Urinary bladder (tissue), 4 donors: ENCODE measurements around the gene DNAH8. TPM values are rescaled to one million over a fixed set of nuclear protein-coding genes. Genes with fewer than 3 reads are reported as not detected.

Experiments
- DNase-seq: peaks from one replicate; pipeline ENCODE4 v3.0.0-alpha.2; 2015; ENCODE audit errors: extremely low spot score
- H3K27ac ChIP-seq: one replicate; pipeline ENCODE4 v1.5.1; 2013; ENCODE audit warnings: low read depth, mild to moderate bottlenecking, moderate library complexity
- H3K36me3 ChIP-seq: one replicate; pipeline ENCODE4 v1.6.1; 2013; ENCODE audit warnings: mild to moderate bottlenecking, moderate library complexity; ENCODE audit not compliant: insufficient read depth
- H3K4me1 ChIP-seq: one replicate; pipeline ENCODE4 v1.6.1; 2013; ENCODE audit warnings: mild to moderate bottlenecking, moderate library complexity; ENCODE audit not compliant: insufficient read depth
- H3K4me3 ChIP-seq: one replicate; pipeline ENCODE4 v1.5.1; 2013; ENCODE audit warnings: low read depth, low read length
- WGBS: extraction: QIAGEN DNeasy Blood & Tissue Kit; methylation state at CpG from one replicate; pipeline ENCODE4 v1.1.7; 2013; 5-methylcytosine and 5-hydroxymethylcytosine counted together
- polyA plus RNA-seq: library from polyadenylated mRNA; stranded (reverse); fragments of 200-250 nt; gene quantifications from one replicate; pipeline ENCODE4 v1.2.3, GENCODE V29; 2013
- total RNA-seq: library from RNA; depleted of rRNA; stranded (reverse); fragments of >200 nt; gene quantifications from one replicate; pipeline ENCODE4 v1.2.3, GENCODE V29; 2014
- donor health status: healthy with polysubstance abuse.
- donor health status: healthy.

Gene DNAH8
- total and polyA plus RNA-seq, 2 donors: 0.01 to 1.5 TPM

GRCh38 chr6:38942442-38942841 lies 227.3 kb downstream of the DNAH8 start:
- no peak overlapping the region for H3K4me3 ChIP-seq
- H3K27ac ChIP-seq: no peak overlapping the region
- DNase-seq: no peak
- H3K36me3 ChIP-seq: no peaks in the 10 kb centered on the region
- WGBS: 86% methylated on average over 4 of the region's 4 CpGs
- H3K4me1 ChIP-seq: no peaks in the 10 kb centered on the region

- Histone ChIP-seq H3K36me3 (no peaks in the 10 kb centered on the region), H3K4me1 (no peaks in the 10 kb centered on the region), H3K27ac (no peak overlapping the region), H3K4me3 (no peak overlapping the region)
- WGBS: 65% methylated on average over 1 of the region's 1 CpG
- DNase-seq: no peak
Observed at GRCh38 chr6:38942965-38943364, 227.9 kb downstream of the DNAH8 start.

GRCh38 chr6:38943964-38944363 lies 228.9 kb downstream of the DNAH8 start:
- WGBS: 74% methylated on average over 4 of the region's 4 CpGs
- DNase-seq: no peak
- H3K27ac ChIP-seq: no peak overlapping the region
- H3K4me3 ChIP-seq: no peak overlapping the region
- no peaks in the 10 kb centered on the region for H3K4me1 ChIP-seq
- H3K36me3 ChIP-seq: no peaks in the 10 kb centered on the region

GRCh38 chr6:38944655-38945279 lies 229.7 kb downstream of the DNAH8 start:
- Histone ChIP-seq H3K27ac (no peak overlapping the region), H3K4me1 (no peaks in the 10 kb centered on the region), H3K4me3 (no peak overlapping the region), H3K36me3 (no peaks in the 10 kb centered on the region)
- 87% methylated on average over 1 of the region's 1 CpG for WGBS
- no peak for DNase-seq

GRCh38 chr6:38955861-38956260 lies 240.8 kb downstream of the DNAH8 start:
- Histone ChIP-seq H3K4me1 (no peaks in the 10 kb centered on the region), H3K27ac (no peak overlapping the region), H3K4me3 (no peak overlapping the region), H3K36me3 (no peaks in the 10 kb centered on the region)
- DNase-seq: no peak
- WGBS: 84% methylated on average over 2 of the region's 2 CpGs

- Histone ChIP-seq H3K36me3 (no peaks in the 10 kb centered on the region), H3K4me3 (no peak overlapping the region), H3K4me1 (no peaks in the 10 kb centered on the region), H3K27ac (no peak overlapping the region)
- no peak for DNase-seq
Observed at GRCh38 chr6:38957426-38957825, 242.3 kb downstream of the DNAH8 start.

- WGBS: 81% methylated on average over 2 of the region's 2 CpGs
- H3K4me3 ChIP-seq: no peak overlapping the region
- H3K4me1 ChIP-seq: no peaks in the 10 kb centered on the region
- DNase-seq: no peak
- no peak overlapping the region for H3K27ac ChIP-seq
- no peaks in the 10 kb centered on the region for H3K36me3 ChIP-seq
Observed at GRCh38 chr6:38959138-38959537, 244.0 kb downstream of the DNAH8 start.

- Histone ChIP-seq H3K4me3 (no peak overlapping the region), H3K4me1 (no peaks in the 10 kb centered on the region), H3K36me3 (no peaks in the 10 kb centered on the region), H3K27ac (no peak overlapping the region)
- DNase-seq: no peak
Observed at GRCh38 chr6:38968702-38969149, 253.6 kb downstream of the DNAH8 start.

- Histone ChIP-seq H3K4me3 (no peak overlapping the region), H3K36me3 (no peaks in the 10 kb centered on the region), H3K27ac (no peak overlapping the region), H3K4me1 (no peaks in the 10 kb centered on the region)
- peak; percentile 23 for DNase-seq
- WGBS: 58% methylated on average over 8 of the region's 8 CpGs
Observed at GRCh38 chr6:38973178-38974057, 258.3 kb downstream of the DNAH8 start.

GRCh38 chr6:38974389-38975151 lies 259.5 kb downstream of the DNAH8 start:
- H3K36me3 ChIP-seq: no peaks in the 10 kb centered on the region
- WGBS: 35% methylated on average over 7 of the region's 7 CpGs
- no peaks in the 10 kb centered on the region for H3K4me1 ChIP-seq
- no peak overlapping the region for H3K4me3 ChIP-seq
- no peak for DNase-seq
- H3K27ac ChIP-seq: no peak overlapping the region

GRCh38 chr6:38975621-38976049 lies 260.5 kb downstream of the DNAH8 start:
- WGBS: 29% methylated on average over 2 of the region's 2 CpGs

GRCh38 chr6:38976051-38976450 lies 260.9 kb downstream of the DNAH8 start:
- 67% methylated on average over 3 of the region's 3 CpGs for WGBS
- Histone ChIP-seq H3K27ac (no peak overlapping the region), H3K36me3 (no peaks in the 10 kb centered on the region), H3K4me3 (no peak overlapping the region), H3K4me1 (no peaks in the 10 kb centered on the region)
- DNase-seq: no peak

More at GRCh38 chr6:38975621-38976049, 260.5 kb downstream of the DNAH8 start:
- no peak for DNase-seq
- Histone ChIP-seq H3K36me3 (no peaks in the 10 kb centered on the region), H3K4me1 (no peaks in the 10 kb centered on the region), H3K27ac (no peak overlapping the region), H3K4me3 (no peak overlapping the region)

GRCh38 chr6:38976801-38977500 lies 261.8 kb downstream of the DNAH8 start:
- Histone ChIP-seq H3K4me3 (no peak overlapping the region), H3K36me3 (no peaks in the 10 kb centered on the region), H3K27ac (no peak overlapping the region), H3K4me1 (no peaks in the 10 kb centered on the region)
- WGBS: 63% methylated on average over 6 of the region's 6 CpGs
- DNase-seq: no peak
